ENCODE measurements around the gene RCAN2.
"Not testable (repeated sequence)": the region's sequence is repeated elsewhere in the genome, so short reads cannot be mapped to it uniquely, and the experiment has no call there.

RCAN2 gene

GRCh38 chr6:46381579-46381978, 109.7 kb downstream of the RCAN2 start:
- DNase-seq, result no peak

GRCh38 chr6:46381057-46381456, 110.2 kb downstream of the RCAN2 start:
- DNase-seq, result peak; percentile 21

- peak; percentile 46 for DNase-seq
These were observed 111.0 kb downstream of the RCAN2 start for GRCh38 chr6:46380152-46380807.

- no peak for DNase-seq
These were observed 112.3 kb downstream of the RCAN2 start for GRCh38 chr6:46378882-46379416.

DNA sequence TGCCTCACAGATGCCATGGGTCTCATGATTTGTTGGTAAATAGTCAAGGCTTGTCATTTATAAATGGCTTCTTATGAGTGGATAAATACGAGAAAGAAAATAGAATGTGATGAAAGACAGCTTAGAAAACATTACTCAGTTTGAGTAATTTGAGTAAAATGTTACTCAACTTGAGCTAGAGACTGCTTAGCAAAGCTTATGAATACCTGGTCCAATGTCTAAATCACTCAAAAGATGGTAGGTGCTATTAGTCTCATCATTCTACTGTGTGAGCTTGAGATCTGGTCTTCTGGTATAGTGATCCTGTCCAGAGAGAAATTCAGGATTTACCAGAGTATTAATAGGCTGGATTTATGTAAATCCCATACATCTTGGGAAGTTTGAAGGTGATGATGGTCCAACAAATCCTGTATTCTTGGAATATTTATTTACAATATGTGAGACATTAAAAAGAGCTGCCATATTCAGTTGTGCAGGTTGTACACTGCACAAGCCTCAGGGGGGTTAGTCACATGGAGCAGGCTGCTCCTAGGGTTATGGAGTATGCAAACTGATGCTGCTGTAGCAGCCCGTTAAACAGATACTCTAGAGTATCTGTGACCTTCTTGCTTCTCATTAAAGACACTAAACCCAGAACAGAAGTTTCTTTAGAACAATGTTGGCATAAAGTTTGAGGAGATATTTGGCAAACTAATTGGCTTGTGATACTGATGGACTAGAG, 112.9 kb downstream of the RCAN2 start:
- no peak for DNase-seq

GRCh38 chr6:46377209-46377608, 114.0 kb downstream of the RCAN2 start:
- no peak for DNase-seq

DNA sequence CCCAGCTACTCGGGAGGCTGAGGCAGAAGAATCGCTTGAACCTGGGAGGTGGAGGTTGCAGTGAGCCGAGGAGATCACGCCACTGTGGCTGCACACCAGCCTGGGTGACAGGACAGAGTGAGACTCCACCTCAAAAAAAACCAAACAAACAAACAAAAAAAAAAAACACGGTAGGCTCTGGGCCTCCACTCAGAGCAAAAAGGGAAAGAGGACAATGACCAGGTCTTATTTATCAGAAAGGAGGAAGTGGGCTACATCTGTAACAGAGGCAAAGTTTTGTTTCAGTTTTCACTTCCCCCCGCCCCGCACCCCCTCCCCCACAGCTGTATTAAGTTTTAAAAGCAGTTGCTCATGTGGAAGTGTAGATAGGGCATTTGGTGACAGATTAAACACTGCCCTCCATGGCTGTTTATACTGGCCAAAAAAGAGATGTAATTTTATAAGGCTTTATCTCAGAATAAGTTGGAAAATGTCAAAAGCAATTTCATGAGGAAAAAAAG, 114.6 kb downstream of the RCAN2 start:
- DNase-seq, result no peak

DNA sequence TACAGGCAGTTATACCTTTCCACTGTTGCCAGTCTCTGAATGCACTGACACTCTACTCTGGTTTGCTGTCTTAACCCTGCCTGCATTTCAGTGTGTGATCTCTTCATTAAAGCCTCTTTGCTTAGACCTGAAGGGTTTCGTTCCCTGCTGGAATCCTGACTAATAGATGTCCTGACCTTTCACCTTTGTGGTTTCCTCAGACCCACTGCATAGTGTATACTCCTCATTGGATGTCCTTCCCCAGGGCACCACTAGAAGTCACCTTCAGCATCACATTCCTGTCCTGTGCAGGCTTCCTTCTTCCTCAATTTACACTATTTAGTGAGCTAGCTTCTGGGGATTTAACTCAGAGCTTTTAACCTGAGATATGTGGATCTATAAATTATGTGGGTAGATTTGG, 120.6 kb downstream of the RCAN2 start:
- no peak for DNase-seq

DNA sequence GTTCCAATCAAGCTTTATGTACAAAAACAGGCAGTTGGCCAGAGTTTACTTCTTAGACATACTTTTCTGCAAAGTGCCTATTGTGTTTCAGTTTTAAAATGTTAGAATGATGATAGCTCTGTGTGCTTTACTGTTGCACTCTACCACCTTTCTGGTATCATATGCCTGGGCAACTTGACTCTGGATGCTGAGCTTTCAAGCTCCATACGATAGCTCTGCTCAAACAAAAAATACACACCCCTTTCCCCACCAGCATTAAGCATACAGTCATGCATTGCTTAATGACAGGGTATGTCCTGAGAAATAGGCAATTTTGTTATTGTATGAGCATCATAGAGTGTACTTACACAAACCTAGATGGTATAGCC, 123.1 kb downstream of the RCAN2 start:
- peak; percentile 7 for DNase-seq

GRCh38 chr6:46367354-46368168, 123.7 kb downstream of the RCAN2 start:
- peak; percentile 45 for DNase-seq

DNA sequence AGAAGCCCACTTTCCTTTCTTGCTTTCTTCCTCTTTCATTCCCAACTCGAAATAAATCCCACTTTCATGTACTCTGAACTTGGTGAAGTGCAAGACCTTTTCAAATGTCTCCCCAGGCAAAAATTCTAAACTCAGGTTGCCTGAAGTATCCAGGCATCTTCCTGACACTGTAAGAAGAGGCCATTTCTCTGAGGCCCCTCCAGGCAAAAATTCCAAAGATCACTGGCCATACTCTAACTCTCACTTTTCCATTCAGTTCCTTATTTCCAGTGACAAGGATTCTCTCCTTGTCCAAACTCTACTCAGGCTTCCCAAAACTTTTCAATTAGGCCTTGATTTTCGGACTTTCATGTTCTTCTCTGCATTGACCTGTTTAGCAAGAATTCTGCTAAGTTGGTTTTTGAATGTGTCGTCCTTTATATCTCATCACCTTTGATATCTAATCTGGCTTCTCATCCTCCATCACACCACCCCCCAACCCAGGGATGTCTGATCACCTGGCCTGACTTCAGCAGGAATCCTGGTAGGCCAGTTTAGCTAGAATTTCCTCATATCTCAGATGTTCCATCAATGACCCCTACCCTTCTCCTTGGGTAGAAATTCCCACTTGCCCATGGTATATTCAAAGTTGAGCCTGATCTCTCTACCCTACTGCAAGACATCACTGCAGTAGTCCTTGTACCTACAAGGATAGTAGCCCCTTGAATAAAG, 124.9 kb downstream of the RCAN2 start:
- DNase-seq, result no peak

DNA sequence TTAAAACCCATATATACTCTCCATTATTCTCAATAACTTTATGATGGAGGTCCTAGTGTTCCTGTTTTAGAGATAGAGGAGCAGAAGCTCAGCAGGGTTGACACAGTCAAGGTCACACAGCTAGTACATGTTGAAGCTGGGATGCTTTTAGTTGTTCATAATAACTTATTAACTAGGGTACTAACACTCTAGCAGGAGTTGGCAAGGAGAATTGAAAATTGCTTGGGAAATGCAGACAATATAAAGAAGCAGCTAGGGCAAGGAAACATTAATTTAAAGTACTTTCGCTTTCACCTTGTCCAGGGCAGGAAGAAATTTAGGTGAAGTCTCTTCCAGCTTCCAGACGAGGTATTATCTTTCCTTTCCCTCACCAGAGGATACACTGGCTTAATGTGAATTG, 133.7 kb downstream of the RCAN2 start:
- no peak for DNase-seq

DNA sequence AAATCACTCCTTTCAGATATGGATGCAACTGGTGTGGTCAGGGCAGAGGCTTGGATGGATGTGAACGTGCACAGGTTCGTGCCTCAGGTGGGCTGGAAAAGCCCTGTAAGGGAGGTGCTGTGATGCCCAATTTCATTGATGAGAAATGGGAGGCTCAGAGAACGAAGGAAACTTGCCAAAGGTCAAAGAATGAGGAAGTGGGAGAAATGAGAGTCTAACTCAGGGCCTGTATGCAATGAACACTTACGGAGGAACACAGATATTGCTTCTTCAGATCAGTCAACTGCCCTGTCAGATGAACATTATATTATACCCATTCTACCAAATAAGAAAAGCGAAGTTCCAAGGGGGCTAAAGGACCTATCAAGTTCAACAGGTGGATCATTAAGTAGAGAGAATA, 134.7 kb downstream of the RCAN2 start:
- no peak for DNase-seq

DNA sequence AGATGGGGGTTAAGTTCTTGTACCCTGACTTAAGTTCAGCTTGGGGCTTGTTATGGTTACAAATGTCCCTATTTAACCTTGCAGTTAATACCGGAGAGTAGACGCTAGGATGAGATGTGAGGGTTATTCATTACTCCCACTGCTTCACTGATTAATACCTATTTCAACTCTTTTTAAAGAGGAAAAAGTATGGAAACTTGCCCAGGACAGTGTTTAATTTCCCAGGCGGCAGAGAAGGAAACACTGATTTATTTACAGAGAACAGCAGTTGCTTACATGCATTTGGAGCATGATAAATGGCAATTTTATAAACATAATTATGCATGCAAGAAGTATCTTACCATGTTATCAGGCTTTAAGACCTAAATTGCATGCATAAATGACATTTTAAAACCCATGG, 137.7 kb downstream of the RCAN2 start:
- DNase-seq, result no peak

GRCh38 chr6:46352541-46353268, 138.5 kb downstream of the RCAN2 start:
- DNase-seq, result no peak

- no peak for DNase-seq
These were observed 140.5 kb downstream of the RCAN2 start for GRCh38 chr6:46350714-46351113.

DNA sequence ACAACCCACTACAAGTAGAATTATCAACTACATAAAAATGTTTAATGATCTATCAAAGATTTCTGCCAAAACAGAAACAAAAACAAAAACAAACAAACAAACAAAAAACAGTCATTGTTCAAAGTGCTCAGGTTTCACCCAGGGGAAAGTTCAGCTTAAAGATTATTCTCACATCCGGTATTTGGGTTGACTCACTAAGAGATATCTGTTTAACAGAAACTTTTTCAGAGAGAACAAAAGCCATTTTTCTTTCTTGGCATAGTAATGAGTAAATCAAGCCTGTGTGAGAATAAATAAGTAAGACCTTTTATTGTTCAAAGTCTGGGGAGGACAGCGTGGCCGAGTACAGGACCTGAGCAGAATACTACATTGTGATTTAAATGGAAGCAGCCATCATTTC, 143.6 kb downstream of the RCAN2 start:
- no peak for DNase-seq

DNA sequence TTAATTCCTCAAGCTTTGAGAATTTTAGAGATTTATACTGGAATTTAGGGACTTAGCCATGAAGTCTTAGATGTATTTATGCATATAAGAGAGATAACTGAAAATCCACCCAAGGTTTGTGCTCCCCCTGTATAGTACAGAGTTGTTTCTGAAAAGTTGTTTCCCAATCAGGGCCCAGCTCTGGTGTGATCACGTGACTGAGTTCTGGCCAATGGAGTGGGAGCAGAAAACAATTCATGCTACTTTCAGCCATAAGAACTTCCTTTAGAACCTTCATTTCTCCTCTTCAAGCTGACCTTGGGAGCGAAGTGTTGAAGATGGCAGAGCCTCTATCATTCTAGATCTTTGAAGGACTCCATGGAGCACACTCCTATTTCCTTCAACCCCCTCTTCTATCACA, 151.0 kb downstream of the RCAN2 start:
- DNase-seq, result no peak

DNA sequence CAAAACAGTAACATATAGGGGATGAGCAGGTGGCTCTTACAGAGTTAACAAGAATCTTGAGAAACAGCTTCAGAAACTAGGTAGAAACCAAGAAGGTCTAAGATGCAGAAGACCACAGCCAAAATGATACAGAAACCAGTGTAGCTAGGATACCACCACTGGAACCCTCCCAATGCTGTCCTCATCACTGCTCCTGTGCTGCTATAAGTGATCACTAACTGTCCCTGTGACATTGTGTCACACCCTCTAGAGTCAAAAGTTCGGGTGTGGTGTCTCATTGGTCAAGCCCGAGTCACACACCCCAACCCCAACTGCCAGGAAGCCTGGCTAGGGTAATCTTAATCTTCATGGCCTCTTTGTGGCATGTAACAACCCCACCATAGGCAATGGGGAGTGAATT, 153.1 kb downstream of the RCAN2 start:
- no peak for DNase-seq

- DNase-seq, result no peak
These were observed 156.8 kb downstream of the RCAN2 start for GRCh38 chr6:46334442-46334841.

GRCh38 chr6:46333481-46333880, 157.8 kb downstream of the RCAN2 start:
- no peak for DNase-seq

- not testable (repeated sequence) for DNase-seq
These were observed 158.8 kb downstream of the RCAN2 start for GRCh38 chr6:46332448-46332847.

Data from COR-L47 (cell line).